GM21367 (cell line): ENCODE results near the gene TGDS.
"Not testable (repeated sequence)": the region's sequence is repeated elsewhere in the genome, so short reads cannot be mapped to it uniquely, and the experiment has no call there.

Source experiments
- ATAC-seq: cut with Tn5 transposase; IDR thresholded peaks from one replicate; pipeline ENCODE4 v1.9.1; 2021; ENCODE audit not compliant: unreplicated experiment

TGDS gene

GRCh38 chr13:94553766-94554165 is 42.2 kb downstream of the TGDS start:
- ATAC-seq = no peak

DNA sequence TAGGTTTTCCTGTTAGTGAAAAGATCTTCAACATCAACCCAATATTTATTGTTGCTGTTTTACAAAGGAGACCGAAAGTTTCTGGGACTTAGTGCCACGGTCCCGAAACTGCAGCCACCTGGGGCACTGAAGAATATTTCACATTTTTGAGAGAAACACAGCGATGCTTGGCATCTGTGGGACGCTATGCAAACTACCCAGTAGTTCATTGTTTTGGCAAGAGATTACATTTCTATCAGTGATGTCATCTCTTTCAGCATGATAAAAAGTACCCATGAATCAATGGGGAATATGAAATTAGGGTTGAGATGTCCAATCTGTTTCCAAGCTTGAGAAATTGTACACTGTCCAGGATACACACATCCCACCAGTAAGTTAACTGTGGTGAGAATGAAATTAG is 43.9 kb downstream of the TGDS start:
- no peak for ATAC-seq

- ATAC-seq = peak; percentile 13
These were observed 45.8 kb downstream of the TGDS start for GRCh38 chr13:94550062-94550738.

- ATAC-seq = peak; percentile 86
These were observed 46.5 kb downstream of the TGDS start for GRCh38 chr13:94549232-94550061.

DNA sequence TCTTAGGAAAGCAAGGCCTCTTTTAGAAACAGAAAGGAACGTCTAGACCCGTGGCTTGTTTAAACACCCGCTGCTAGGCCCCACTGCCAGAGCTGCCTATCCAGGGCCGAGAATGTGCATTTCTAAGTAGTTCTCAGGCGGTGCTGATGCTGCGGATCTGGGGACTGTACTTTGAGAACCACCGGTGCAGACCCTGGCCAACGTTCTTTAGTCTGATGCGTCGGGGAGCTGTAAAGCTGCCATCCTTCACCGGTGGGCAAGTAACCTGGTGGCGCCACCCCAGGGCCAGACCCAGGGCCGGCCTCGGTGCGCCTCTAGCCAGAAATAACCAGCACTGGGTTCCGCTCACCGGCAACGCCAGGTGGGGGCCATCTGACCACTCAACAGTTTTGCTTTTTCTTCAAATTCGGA is 47.1 kb downstream of the TGDS start:
- peak; percentile 63 for ATAC-seq

- no peak for ATAC-seq
These were observed 47.6 kb downstream of the TGDS start for GRCh38 chr13:94548382-94548781.

DNA sequence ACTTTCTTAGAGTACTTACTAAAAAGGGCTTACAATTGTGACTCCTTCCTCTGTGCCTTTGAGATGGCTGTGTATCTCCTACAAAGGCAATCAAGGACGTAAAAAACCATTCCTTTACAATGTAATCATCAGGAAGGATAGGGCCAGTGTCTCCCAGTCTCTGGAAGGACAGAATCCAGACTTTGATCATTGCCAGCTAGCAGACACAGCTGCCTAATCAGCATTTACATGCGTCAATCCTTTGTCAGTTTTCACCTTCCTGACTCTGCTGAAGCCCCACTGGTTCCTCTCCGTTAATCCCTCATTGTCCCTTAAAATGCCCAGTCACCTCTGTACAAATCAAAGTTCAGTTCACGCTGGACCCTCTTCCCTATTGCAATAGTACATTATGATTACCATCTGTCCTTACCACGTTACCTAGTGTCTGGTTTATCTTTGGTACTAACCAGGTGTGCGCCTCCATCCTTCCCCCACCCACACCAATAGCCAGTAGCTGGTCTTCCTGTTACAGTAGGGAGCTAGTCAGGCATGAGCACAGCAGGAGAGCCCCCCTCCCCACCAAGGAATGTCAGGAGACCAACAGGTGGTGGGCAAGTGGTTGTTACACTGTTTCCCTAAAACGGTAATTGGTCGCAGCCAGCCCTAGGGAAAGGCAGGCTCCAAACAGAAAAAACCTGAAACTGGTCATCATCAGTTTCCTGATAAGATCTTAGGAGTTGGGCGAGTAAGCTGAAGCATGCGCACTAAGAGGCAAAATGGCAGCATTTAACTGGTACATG is 49.7 kb downstream of the TGDS start:
- ATAC-seq = no peak

- no peak for ATAC-seq
These were observed 51.0 kb downstream of the TGDS start for GRCh38 chr13:94544922-94545321.

DNA sequence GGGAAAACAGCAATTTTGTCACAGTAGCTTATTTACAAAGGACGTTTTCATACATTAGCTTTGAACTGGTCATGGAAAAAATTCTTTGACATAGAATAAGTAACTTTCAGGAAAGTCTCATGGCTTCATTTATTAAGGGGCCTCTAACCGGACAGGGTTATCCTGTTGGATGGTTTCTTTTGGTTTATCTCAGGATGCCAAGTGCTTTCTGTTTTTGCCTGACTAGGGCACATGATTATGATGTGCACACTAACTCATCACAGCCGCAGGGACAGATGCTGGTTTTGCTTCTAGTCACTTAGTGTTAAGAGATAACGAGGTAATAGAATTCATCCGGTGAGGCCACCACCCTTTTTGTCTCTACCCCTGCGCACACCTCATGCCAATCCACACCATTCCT is 53.0 kb downstream of the TGDS start:
- ATAC-seq = no peak

GRCh38 chr13:94537740-94538630 is 58.0 kb downstream of the TGDS start:
- ATAC-seq = no peak

GRCh38 chr13:94535775-94536174 is 60.2 kb downstream of the TGDS start:
- ATAC-seq = no peak

DNA sequence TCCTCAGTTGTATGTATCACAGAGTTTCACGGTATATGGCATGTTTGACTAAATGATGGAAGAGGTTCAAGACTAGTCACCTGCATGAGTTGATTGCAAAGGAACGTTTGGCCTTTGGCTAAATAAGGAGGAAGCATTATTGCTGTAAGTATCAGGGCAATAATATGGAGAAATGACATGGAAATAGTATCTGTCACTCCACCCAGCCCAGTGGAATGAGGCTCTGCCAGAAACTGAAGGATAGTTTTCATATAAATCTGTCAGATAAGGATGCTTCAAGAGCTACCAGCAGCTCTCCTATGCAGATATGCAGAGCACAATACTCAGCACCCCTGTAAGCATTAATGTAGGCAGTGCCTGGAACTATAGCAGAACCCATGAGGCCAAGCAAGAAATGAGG is 60.7 kb downstream of the TGDS start:
- ATAC-seq = no peak

GRCh38 chr13:94534166-94534565 is 61.8 kb downstream of the TGDS start:
- ATAC-seq = no peak

DNA sequence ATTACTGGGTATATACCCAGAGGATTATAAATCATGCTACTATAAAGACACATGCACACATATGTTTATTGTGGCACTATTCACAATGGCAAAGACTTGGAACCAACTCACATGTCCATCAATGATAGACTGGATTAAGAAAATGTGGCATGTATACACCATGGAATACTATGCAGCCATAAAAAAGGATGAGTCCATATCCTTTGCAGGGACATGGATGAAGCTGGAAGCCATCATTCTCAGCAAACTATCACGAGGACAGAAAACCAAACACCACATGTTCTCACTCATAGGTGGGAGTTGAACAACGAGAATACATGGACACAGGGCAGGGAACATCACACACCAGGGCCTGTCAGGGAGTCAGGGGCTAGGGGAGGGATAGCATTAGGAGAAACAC is 63.7 kb downstream of the TGDS start:
- not testable (repeated sequence) for ATAC-seq

DNA sequence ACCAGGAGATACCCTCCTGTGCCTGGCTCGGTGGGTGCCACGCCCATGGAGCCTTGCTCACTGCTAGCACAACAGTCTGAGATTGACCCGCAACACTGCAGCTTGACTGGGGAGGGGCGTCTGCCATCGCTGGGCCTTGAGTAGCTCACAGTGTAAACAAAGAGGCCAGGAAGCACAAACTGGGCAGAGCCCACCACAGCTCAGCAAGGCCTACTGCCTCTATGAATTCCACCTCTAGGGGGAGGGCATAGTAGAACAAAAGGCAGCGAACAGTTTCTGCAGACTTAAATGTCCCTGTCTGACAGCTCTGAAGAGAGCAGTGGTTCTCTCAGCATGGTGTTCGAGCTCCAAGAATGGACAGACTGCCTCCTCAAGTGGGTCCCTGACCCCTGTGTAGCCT is 69.0 kb downstream of the TGDS start:
- ATAC-seq = not testable (repeated sequence)

GRCh38 chr13:94525781-94526180 is 70.2 kb downstream of the TGDS start:
- no peak for ATAC-seq

DNA sequence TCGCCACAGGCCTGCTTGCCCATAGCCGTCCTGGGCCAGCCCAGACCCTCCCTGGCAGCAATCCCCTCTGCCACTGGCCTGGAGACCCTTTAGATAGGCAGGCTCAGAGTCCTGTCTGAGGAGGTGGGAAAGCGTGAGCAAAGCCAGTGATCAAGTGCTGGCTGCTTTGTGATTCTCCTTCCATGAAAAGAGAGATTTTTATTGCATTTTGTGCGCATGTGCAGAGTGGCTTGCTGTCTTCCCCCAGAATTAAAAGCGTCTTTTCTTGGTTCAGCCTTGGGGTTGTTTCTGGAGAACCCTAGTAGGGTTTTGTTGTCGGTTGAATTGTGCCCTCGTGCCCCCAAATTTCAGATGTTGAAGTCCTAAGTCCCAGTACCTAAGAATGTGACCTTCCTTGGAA is 71.5 kb downstream of the TGDS start:
- no peak for ATAC-seq
